Measurements from ENCODE around the gene THSD7B.

DNA sequence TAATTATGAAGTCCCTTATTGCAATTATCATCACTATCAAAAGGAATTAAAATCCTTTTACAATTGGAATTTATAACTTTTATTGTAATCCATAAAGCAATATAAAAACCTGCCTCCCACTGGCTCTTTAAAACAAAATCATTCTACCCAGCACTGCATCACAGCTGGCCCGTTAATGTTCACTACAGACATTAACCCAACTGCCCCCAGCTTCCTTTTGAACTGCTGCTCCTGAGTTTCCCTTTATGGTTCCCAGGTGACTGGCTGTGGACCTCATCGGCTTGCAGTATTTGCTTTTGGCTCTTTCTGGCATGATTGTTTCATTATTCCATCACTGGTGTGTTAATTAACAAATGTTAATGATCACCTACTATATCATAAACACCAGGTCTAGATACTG is 535.6 kb downstream of the THSD7B start:
- TF ChIP-seq, protein P1, sequence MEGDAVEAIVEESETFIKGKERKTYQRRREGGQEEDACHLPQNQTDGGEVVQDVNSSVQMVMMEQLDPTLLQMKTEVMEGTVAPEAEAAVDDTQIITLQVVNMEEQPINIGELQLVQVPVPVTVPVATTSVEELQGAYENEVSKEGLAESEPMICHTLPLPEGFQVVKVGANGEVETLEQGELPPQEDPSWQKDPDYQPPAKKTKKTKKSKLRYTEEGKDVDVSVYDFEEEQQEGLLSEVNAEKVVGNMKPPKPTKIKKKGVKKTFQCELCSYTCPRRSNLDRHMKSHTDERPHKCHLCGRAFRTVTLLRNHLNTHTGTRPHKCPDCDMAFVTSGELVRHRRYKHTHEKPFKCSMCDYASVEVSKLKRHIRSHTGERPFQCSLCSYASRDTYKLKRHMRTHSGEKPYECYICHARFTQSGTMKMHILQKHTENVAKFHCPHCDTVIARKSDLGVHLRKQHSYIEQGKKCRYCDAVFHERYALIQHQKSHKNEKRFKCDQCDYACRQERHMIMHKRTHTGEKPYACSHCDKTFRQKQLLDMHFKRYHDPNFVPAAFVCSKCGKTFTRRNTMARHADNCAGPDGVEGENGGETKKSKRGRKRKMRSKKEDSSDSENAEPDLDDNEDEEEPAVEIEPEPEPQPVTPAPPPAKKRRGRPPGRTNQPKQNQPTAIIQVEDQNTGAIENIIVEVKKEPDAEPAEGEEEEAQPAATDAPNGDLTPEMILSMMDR (IDR thresholded peaks at IDR 0.05): no peak
- no peak for TF ChIP-seq ZFX (IDR thresholded peaks at IDR 0.05; ENCODE audit: borderline replicate concordance)
